Occipital lobe (tissue), 2 donors: ENCODE data around the gene HELT. TPM values are rescaled to one million over a fixed set of nuclear protein-coding genes. Genes with fewer than 3 reads are reported as not detected.

Experiments
- DNase-seq: peaks from one replicate; lab custom pipeline; 2025; lab: John Stamatoyannopoulos, UW
- total RNA-seq: library from RNA; depleted of rRNA; stranded (reverse); fragments of >200 nt; gene quantifications from one replicate; pipeline ENCODE4 v1.2.3, GENCODE V29; 2014

The HELT gene
- total RNA-seq, 1 donor from 2014 or later: not detected

- DNase-seq: no peak
Measured at GRCh38 chr4:185003596-185004351, 14.5 kb upstream of the HELT start.

DNA sequence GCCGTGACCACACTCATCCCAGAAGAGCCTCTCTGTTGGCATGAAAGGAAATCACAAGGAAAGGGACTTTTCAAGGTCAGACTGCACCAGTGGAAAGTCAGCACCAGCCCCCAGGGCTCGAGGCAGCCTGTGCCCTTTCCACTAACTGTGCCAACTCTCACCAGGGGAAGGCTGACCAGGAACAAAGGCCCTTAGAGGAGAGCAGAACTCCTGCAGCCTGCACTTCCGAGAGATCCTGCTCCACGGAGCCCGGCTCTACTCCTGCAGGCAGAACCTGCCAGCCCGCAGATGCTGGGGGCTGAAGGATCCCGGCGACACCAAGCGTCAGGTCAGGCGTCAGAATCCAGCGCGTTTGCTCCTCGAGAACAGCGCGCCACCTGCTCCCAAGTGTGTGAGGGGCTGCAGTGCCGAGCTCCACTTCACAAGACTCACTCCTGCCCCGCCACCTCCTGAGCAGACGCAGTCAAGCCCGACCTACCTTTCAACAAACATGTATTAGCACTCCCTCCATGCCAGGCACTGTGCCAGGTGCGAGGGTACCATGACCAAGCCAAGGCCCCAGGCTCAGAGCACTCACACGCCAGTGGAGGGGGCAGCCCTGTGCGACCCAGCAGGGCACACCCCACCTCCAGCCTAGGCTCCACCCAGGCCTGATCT lies 13.6 kb upstream of the HELT start:
- DNase-seq: no peak

DNA sequence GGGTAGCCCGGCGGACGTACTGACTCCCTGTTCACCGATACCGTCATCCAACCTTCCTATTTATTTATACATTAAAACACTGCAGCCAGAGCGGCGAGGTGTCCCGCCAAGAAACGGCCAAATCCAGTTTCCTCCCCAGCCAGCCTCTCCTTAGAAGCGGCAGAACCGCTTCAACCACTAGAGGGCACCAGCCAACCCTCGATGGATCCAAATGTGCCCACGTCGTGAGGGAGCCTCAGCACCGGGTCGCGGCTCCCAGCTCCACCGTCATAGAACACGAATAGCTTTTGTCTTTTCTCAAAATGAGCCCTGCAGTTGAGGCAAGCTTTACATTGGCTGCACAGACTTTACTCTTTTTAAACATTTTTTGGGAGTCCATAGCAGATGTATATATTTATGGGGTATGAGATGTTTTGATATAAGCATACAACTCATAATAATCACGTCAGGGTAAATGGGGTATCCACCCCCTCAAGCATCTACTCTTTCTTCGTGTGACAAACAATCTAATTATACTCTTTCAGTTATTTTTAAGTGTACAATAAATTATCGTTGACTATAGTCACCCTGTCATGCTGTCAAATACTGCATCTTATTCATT lies 13.0 kb upstream of the HELT start:
- peak; percentile 68 for DNase-seq

DNA sequence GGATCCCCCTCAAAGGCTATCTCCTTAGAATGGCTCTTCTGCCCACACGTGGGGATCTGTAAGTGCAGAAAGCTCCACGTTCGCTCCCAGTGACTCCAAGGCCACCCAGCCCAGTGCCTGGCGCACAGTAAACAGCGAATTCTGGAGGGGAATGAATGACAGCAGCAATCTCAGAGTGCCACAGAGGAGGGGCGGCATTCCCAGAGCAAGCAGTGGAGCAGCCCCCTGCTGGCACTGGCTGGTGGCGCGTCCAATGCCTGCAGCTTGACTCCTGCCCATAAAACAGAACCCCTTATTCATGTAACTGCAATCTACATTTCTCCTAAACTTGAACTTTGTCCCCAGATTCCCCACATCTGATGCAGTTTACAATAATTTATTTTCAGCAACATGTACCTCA lies 6.9 kb upstream of the HELT start:
- no peak for DNase-seq

DNA sequence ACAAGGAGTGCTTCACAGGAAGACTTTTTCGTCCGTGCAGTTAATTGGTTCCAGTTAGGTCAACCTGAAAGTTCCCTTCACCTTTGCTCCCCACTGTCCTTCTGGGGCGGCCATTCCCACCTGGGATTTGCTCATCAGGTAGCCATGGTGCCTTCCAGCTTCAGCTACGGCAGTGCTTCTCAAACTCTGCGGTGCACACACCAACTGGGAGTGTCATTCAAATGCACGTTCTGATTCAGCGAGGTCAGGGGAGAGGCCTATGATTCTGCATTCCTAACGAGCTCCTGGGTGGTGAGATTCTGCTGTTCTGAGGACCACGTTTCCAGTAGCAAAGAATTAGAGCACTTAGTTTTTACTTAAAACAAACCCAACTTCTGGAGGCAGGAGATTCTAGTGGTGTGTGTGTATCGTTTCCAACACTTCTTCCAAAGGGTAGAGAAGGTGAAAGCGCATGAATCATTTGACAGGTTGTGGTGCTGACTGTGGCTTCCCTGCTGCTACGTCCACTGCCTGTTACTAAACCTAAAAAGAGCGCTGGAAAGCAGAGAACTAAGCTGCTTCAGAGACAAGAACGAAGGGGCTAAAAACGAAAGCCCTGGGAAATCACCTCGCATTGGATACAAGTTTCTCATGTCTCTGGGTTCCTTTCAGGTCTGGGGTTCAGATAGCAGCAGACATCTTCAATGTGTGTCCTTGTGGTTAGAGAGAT lies 4.7 kb upstream of the HELT start:
- no peak for DNase-seq

DNA sequence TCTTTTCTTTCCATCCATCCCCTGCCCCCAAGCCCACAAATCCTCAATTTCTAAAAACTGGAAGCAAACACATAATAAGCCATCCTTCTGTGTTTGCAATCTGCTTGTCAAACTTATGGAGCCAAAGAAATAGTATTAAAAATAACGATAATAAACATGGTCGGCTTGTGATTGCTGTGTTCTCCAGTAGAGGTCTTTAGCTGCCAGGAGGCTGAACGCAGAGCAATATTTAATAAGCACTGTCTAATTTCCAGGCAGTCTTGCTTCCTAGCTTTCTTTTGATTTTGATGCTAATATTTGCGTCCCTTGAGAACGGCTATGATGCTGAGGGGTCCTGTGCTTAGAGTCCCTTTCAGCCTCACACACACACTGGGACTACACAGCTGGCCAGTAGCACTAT lies 3.2 kb upstream of the HELT start:
- DNase-seq: no peak

- no peak for DNase-seq
Measured at GRCh38 chr4:185016101-185016940, 2.0 kb upstream of the HELT start.

DNA sequence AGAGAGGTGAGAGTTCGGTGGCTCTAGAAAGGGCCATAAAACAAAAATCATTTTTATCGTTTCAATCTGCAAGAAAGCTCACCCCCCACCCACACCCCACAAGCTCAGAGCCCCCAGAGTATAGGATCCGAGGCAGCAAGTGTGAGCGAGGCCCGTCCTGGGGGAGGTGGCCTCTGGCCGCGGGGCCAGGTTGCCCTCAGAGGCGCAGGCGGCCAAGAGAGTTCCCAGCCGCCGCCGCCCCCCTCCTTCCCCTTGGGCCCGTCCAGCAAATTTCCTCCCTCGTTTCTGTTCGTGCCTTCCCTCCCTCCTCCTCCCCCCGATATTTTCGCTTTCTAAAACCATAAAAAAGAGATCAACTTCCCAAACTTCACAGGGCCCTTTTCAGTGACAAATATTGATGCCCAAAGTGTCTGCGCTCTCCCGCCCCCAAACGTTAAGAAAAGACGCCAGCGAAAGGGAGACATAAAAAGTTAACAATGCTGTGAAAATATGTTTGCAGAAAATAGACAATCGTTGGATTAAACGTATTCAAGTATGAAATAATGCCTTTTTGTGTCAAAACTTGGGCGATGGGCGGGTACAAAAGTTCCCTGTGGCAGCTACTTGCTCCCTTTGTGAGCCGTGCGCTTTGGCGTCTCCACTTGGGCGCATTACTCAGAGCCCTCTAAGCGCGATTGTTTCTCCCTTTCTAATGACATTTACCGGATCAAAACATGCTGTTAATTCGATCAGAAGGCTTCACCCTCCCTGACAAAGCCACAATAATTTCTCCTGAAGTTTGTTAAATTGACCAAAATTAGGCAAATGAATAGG lies 1.1 kb upstream of the HELT start:
- DNase-seq: no peak

- no peak for DNase-seq
Measured at GRCh38 chr4:185018834-185019455, 655 bp downstream of the HELT start.

GRCh38 chr4:185019456-185020292 lies 1.4 kb downstream of the HELT start:
- DNase-seq: no peak

GRCh38 chr4:185020293-185020808 lies 2.1 kb downstream of the HELT start:
- no peak for DNase-seq

GRCh38 chr4:185020863-185021761 lies 2.8 kb downstream of the HELT start:
- DNase-seq: no peak

- no peak for DNase-seq
Measured at GRCh38 chr4:185023471-185023870, 5.2 kb downstream of the HELT start.

DNA sequence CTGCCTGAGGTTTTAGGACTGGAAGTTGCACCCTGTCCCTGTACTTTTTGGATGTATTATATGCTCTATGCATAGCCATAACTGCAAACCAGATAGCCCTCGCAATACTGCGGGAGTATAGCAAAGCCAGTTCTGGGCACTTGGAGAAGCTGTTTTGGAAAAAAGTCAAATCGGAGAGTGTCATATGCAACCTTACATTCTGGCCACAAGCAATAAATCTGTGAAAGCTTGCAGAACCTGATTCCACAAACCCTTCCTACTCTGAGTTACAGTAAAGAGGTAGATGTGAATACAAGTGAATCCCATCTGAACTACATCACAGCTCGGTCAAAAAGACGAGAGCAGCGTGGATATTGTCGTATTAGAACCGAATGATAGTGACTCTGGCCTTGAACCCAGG lies 10.3 kb downstream of the HELT start:
- DNase-seq: no peak

DNA sequence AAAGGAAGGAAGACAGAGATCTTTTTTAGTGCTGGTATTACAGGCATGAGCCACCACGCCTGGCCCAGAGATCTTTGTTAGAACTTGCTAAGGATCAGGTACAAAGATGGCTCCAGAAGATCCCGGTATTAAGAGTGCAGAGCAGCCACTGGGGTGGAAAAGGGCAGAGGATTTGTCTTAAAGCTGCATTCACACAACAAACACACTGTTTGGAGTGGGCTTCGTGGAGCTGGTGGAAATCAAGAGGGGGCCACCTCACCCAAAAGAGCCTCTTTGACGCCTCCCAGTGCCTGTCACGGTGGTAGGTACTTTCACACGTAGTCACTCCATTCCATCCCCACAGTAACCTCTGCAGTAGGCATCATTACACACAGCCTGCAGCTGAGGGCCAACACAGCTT lies 13.3 kb downstream of the HELT start:
- no peak for DNase-seq

GRCh38 chr4:185033072-185033471 lies 14.8 kb downstream of the HELT start:
- no peak for DNase-seq

- no peak for DNase-seq
Measured at GRCh38 chr4:185033950-185034349, 15.7 kb downstream of the HELT start.

DNA sequence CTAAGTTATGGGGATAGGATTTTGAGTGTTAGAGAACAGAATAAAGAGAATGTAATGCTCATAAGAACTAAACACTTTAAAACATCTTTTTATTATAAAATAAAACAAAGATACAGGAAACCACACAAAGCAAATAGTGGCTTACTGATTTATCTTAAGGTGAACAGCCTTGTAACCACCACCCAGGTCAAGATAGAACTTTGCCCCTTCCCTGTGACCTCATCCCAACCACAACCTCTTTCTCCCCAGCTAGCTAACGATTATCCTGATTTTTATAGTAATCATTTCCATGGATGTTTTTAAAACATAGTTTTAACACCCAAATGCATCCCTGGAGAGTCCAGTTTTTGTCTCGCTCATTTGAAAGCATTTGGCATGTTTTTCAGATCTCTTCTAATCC lies 17.0 kb downstream of the HELT start:
- DNase-seq: no peak
